DND-41 (cell line): ENCODE measurements around the gene PLP1.

Experiments used
- ATAC-seq: fragments of 200-7000 bp; cut with Tn5 transposase; 3 replicates; pipeline ENCODE4 v1.9.1; 2021; ENCODE audit warnings: low read depth; ENCODE audit not compliant: insufficient read depth
- DNase-seq: peaks from one replicate; pipeline ENCODE4 v3.0.0-alpha.2; 2020
- H2AFZ ChIP-seq: 2 replicates; pipeline ENCODE4 v1.6.0; 2012; ENCODE audit warnings: low read depth, low read length
- H3K27ac ChIP-seq: 2 replicates; pipeline ENCODE4 v1.5.1; 2012; ENCODE audit warnings: low read length, inconsistent platforms
- H3K27me3 ChIP-seq: fragments of 200-600 bp; sonication (generic); 2 replicates; pipeline ENCODE4 v1.6.0; 2012; ENCODE audit warnings: low read length, mild to moderate bottlenecking, inconsistent platforms; ENCODE audit not compliant: insufficient read depth, poor library complexity
- H3K36me3 ChIP-seq: 2 replicates; pipeline ENCODE4 v1.5.1; 2012; ENCODE audit warnings: low read length, inconsistent platforms; ENCODE audit not compliant: insufficient read depth
- H3K4me1 ChIP-seq: 2 replicates; pipeline ENCODE4 v1.5.1; 2012; ENCODE audit warnings: mild to moderate bottlenecking, low read length; ENCODE audit not compliant: insufficient read depth
- H3K4me2 ChIP-seq: 2 replicates; pipeline ENCODE4 v1.6.0; 2012; ENCODE audit warnings: mild to moderate bottlenecking, moderate library complexity, low read length, inconsistent platforms; ENCODE audit not compliant: insufficient read depth
- H3K4me3 ChIP-seq, 2 experiments: fragments of 200-600 bp in 1 of 2; shearing (Covaris generic) in 1 of 2; 2 replicates each; pipeline ENCODE4 v1.5.1; 2012 to 2016; ENCODE audit warnings: inconsistent platforms in 2 of 2, low read length in 2 of 2, mild to moderate bottlenecking in 2 of 2, low read depth in 1 of 2, moderate library complexity in 1 of 2
- H3K79me2 ChIP-seq: 2 replicates; pipeline ENCODE4 v1.6.0; 2012; ENCODE audit warnings: low read length, inconsistent platforms; ENCODE audit not compliant: insufficient read depth
- H3K9ac ChIP-seq: 2 replicates; pipeline ENCODE4 v1.6.0; 2012; ENCODE audit warnings: low read depth, mild to moderate bottlenecking, inconsistent platforms, low read length, moderate library complexity
- H3K9me3 ChIP-seq: 2 replicates; pipeline ENCODE4 v1.5.1; 2012; ENCODE audit warnings: low read length, moderate library complexity, mild to moderate bottlenecking, inconsistent platforms; ENCODE audit not compliant: insufficient read depth, severe bottlenecking
- H4K20me1 ChIP-seq: 2 replicates; pipeline ENCODE4 v1.6.0; 2012; ENCODE audit warnings: low read length; ENCODE audit not compliant: insufficient read depth
- EZH2 ChIP-seq: IDR thresholded peaks from 3 replicates; pipeline ENCODE4 v1.6.1; 2012; ENCODE audit warnings: borderline replicate concordance, low read depth, mild to moderate bottlenecking, moderate library complexity, low read length, inconsistent platforms; ENCODE audit not compliant: severe bottlenecking
- TF ChIP-seq, protein P1 (sequence below): IDR thresholded peaks from 2 replicates; pipeline ENCODE4 v1.5.1; 2012; ENCODE audit warnings: borderline replicate concordance, low read length, moderate library complexity, mild to moderate bottlenecking; ENCODE audit not compliant: poor library complexity, severe bottlenecking; ENCODE audit errors: extremely low read depth

Gene PLP1

DNA sequence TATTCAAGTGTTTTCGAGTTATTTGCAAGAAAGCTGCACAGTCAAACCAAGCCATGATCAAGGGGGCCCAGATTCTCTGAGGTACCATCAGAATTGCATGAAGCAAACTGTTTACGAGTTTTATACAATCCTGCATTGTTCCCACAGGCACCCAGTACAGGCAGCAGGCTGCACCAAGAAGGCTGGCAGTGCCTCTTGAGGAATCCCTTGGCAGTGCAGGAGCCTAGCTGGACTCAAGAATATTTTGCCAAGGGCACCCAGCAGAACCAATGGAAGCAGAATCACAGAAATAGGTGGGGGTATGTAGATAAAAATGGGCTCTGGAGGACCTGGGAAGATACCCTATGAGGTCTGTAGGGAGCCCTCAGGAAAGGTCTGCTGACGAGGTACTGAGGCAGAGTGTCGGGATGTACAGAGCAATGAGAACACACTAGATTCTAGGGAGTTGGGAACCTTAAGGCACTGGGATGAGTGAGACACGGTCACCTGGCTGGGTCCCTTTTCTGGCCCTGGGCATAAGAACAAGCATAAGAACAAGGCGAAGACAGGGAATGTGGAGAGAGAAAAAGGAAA, 2.5 kb upstream of the PLP1 start:
- no peak overlapping the region for H2AFZ ChIP-seq
- no peaks in the 10 kb centered on the region for H3K36me3 ChIP-seq
- H3K4me2 ChIP-seq, result no peak overlapping the region
- no peak overlapping the region for H3K9ac ChIP-seq
- no peak overlapping the region for H3K27ac ChIP-seq
- no peaks in the 10 kb centered on the region for H4K20me1 ChIP-seq
- DNase-seq (no peak), ATAC-seq (0 out of 3 replicates have a peak, but pooled peaks have one; percentile 39)
- TF ChIP-seq, protein P1, sequence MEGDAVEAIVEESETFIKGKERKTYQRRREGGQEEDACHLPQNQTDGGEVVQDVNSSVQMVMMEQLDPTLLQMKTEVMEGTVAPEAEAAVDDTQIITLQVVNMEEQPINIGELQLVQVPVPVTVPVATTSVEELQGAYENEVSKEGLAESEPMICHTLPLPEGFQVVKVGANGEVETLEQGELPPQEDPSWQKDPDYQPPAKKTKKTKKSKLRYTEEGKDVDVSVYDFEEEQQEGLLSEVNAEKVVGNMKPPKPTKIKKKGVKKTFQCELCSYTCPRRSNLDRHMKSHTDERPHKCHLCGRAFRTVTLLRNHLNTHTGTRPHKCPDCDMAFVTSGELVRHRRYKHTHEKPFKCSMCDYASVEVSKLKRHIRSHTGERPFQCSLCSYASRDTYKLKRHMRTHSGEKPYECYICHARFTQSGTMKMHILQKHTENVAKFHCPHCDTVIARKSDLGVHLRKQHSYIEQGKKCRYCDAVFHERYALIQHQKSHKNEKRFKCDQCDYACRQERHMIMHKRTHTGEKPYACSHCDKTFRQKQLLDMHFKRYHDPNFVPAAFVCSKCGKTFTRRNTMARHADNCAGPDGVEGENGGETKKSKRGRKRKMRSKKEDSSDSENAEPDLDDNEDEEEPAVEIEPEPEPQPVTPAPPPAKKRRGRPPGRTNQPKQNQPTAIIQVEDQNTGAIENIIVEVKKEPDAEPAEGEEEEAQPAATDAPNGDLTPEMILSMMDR, result peak; percentile 44
- no peak for TF ChIP-seq EZH2
- H3K27me3 ChIP-seq, result no peaks in the 10 kb centered on the region
- H3K4me1 ChIP-seq, result no peaks in the 10 kb centered on the region
- H3K9me3 ChIP-seq, result no peaks in the 10 kb centered on the region
- H3K4me3 ChIP-seq, result no peak overlapping the region
- no peaks in the 10 kb centered on the region for H3K79me2 ChIP-seq

DNA sequence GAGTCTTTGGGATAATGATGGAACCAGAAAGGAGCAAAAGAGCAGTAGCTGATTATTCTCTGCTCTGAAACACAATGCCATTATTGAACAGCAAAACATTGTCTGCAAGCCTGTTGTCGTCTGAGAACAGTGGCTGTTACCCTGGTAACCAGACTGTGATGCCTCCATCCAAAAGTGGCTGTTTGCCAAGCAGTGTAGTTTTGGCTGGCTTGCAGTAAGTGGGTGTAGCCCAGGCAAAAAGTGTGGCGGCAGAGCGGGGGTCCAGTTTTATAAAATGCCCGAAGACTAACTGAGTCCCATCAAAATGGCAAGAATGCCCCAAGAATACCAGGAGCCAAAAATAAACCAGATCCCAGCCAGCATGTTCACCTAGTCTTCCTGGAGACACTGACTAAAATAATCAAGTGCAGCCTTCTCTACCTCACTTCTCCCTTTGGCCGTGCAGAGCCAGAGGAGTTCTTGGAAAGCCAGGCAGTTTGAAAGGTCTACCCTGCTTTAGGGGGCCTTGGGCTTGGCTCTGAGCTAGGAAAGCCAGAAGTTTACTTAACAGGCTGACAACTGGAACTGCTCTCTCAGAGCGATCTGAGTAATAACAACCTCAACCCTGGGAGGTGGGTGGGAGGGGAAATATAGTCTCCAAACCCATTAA, 2.6 kb downstream of the PLP1 start:
- DNase-seq (no peak), ATAC-seq (no peak)
- no peaks in the 10 kb centered on the region for H3K27me3 ChIP-seq
- peaks cover 6% of the 10 kb centered on the region; the same call in 1 of the 2 replicates for H3K4me1 ChIP-seq
- no peaks in the 10 kb centered on the region for H3K9me3 ChIP-seq
- no peak overlapping the region for H3K4me2 ChIP-seq
- H3K4me3 ChIP-seq, result no peak overlapping the region
- no peak for TF ChIP-seq EZH2
- TF ChIP-seq, protein P1, result no peak
- H3K9ac ChIP-seq, result no peak overlapping the region
- H3K27ac ChIP-seq, result no peak overlapping the region
- no peaks in the 10 kb centered on the region for H3K79me2 ChIP-seq
- H4K20me1 ChIP-seq, result no peaks in the 10 kb centered on the region
- no peak overlapping the region for H2AFZ ChIP-seq
- no peaks in the 10 kb centered on the region for H3K36me3 ChIP-seq

DNA sequence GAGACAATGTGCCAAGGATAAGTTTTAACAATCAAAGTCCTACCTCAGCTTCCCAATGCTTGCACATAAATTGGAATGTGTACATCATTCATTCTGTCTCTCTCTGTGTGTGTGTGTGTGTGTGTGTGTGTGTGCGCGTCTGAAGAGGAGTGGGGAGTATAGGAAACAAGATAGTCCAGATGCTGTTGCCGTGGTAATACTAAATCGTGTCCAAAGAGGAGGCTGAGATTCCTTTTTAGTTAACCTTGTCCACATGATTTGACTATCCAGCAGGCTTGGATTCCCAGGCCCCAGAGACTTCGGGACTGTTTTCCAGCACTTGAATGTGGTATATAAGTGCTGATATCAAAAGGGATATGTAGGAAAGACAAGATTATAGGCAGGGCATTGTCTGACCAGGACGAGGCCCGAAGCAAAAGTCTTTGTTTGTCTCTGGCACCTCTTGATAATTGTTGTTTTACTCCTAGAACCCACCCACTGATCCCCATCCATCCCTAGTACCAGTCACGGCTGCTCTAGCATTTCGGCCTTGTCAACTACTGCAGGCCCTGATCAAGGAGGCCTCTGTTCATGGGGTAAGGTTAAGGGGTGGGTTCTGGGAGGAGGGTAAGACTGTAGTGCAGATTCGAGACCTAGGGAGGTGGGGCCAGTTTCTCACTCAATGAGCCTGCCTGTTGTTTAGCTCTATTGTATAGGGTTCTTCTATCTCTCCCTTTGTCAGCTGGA, 3.9 kb downstream of the PLP1 start:
- Histone ChIP-seq H3K79me2 (no peaks in the 10 kb centered on the region), H3K36me3 (no peaks in the 10 kb centered on the region), H3K4me1 (peaks cover 6% of the 10 kb centered on the region; the same call in 1 of the 2 replicates), H4K20me1 (no peaks in the 10 kb centered on the region), H3K9ac (no peak overlapping the region), H3K9me3 (no peaks in the 10 kb centered on the region), H2AFZ (no peak overlapping the region), H3K4me3 (no peak overlapping the region), H3K27me3 (no peaks in the 10 kb centered on the region), H3K4me2 (no peak overlapping the region), H3K27ac (no peak overlapping the region)
- TF ChIP-seq EZH2, result no peak
- TF ChIP-seq, protein P1, result no peak
- ATAC-seq (no peak), DNase-seq (no peak)
